T-cell (primary cell): ENCODE data around the gene EXOC6B. TPM values are rescaled to one million over a fixed set of nuclear protein-coding genes. Genes with fewer than 3 reads are reported as not detected.

ENCODE experiments used
- ATAC-seq, 4 experiments: fragments of 200-7000 bp in 3 of 4; fragments of 150-1000 bp in 1 of 4; cut with Tn5 transposase; replicated peaks in 1 of 4; 1 replicate in 3 of 4; 2 replicates in 1 of 4; pipeline ENCODE4 v1.10.0; 2021; ENCODE audit warnings: moderate library complexity in 3 of 4, mild to moderate bottlenecking in 2 of 4, moderate number of reproducible peaks in 1 of 4
- CTCF ChIA-PET, 2 donors: fragments of 300-600 bp; sonication (Branson Sonifier 250); formaldehyde crosslinking; loops; one replicate each; lab custom pipeline; 2022; ENCODE audit warnings: antibody characterized with exemption in 2 of 2; lab: Charles Lee
- POLR2A ChIA-PET, 2 donors: fragments of 300-600 bp; sonication (Branson Sonifier 250); formaldehyde crosslinking; loops; one replicate each; lab custom pipeline; 2022; ENCODE audit warnings: antibody characterized with exemption in 2 of 2; lab: Charles Lee
- DNase-seq, 35 experiments: peaks; one replicate each; pipeline versions ENCODE4 v3.0.0 to v3.0.0-alpha.2; 2013 to 2023
- H3K27ac ChIP-seq: one replicate; pipeline ENCODE4 v1.5.1; 2013; ENCODE audit warnings: low read length
- H3K27me3 ChIP-seq, 2 experiments: replicated peaks in 1 of 2; 1 replicate in 1 of 2; 2 replicates in 1 of 2; pipeline versions ENCODE4 v1.6.1 to v1.7.0; 2013; ENCODE audit warnings: low read length in 1 of 2, mixed read lengths in 1 of 2; ENCODE audit not compliant: control insufficient read depth in 2 of 2, insufficient read depth in 2 of 2; ENCODE audit errors: extremely low read depth in 1 of 2
- H3K36me3 ChIP-seq, 2 donors: 1 replicate in 1 of 2; 2 replicates in 1 of 2; pipeline versions ENCODE4 v1.6.1 to v1.7.0; 2013; ENCODE audit warnings: low read length in 1 of 2; ENCODE audit not compliant: control insufficient read depth in 2 of 2, insufficient read depth in 1 of 2; ENCODE audit errors: extremely low read depth in 1 of 2
- H3K4me1 ChIP-seq, 2 experiments: 1 replicate in 1 of 2; 2 replicates in 1 of 2; pipeline versions ENCODE4 v1.6.1 to v1.7.0; 2013; ENCODE audit warnings: low read length in 2 of 2, mixed read lengths in 1 of 2; ENCODE audit not compliant: insufficient read depth in 2 of 2, control insufficient read depth in 1 of 2; ENCODE audit errors: extremely low read depth in 1 of 2
- H3K4me3 ChIP-seq, 2 donors: 1 replicate in 1 of 2; 2 replicates in 1 of 2; pipeline versions ENCODE4 v1.5.1 to v1.7.0; 2013; ENCODE audit warnings: mild to moderate bottlenecking in 2 of 2, low read length in 1 of 2, moderate library complexity in 1 of 2; ENCODE audit not compliant: control insufficient read depth in 1 of 2; ENCODE audit errors: extremely low read depth in 1 of 2
- H3K9me3 ChIP-seq: 2 replicates; pipeline ENCODE4 v1.7.0; 2013
- H3K27ac Mint-ChIP-seq, 2 donors: one replicate each; pipeline ENCODE4 v1.8.0; 2020 to 2021; ENCODE audit warnings: mild to moderate bottlenecking in 2 of 2, mixed read lengths in 2 of 2
- H3K27me3 Mint-ChIP-seq, 2 donors: one replicate each; pipeline ENCODE4 v1.8.0; 2021 to 2022; ENCODE audit warnings: mixed read lengths in 2 of 2
- H3K36me3 Mint-ChIP-seq: one replicate; pipeline ENCODE4 v1.8.0; 2021; ENCODE audit warnings: mixed read lengths
- H3K4me1 Mint-ChIP-seq, 3 donors: one replicate each; pipeline ENCODE4 v1.8.0; 2020 to 2022; ENCODE audit warnings: mixed read lengths in 3 of 3, mild to moderate bottlenecking in 1 of 3
- H3K4me3 Mint-ChIP-seq, 3 donors: one replicate each; pipeline ENCODE4 v1.8.0; 2020 to 2022; ENCODE audit warnings: mild to moderate bottlenecking in 3 of 3, mixed read lengths in 3 of 3, moderate library complexity in 3 of 3
- H3K9me3 Mint-ChIP-seq, 3 donors: one replicate each; pipeline ENCODE4 v1.8.0; 2020 to 2022; ENCODE audit warnings: mixed read lengths in 3 of 3
- WGBS: methylation state at CpG from one replicate; pipeline ENCODE4 v1.1.5; 2013; ENCODE audit warnings: missing lambda C conversion rate; ENCODE audit not compliant: insufficient coverage; 5-methylcytosine and 5-hydroxymethylcytosine counted together
- total RNA-seq, 35 experiments: library from RNA in 6 of 35; stranded (reverse) in 6 of 35; fragments of 120-200 nt in 1 of 35; gene quantifications; one replicate each; pipeline versions ENCODE4 v1.2.1 to v1.2.4 and lab custom pipeline; 2013 to 2026

The EXOC6B gene
- total RNA-seq, 5 donors from 2014 or later (not counting 1 experiment from before 2014, with no cell fraction given): 13.3 to 18.9 (median 16.6) TPM

DNA sequence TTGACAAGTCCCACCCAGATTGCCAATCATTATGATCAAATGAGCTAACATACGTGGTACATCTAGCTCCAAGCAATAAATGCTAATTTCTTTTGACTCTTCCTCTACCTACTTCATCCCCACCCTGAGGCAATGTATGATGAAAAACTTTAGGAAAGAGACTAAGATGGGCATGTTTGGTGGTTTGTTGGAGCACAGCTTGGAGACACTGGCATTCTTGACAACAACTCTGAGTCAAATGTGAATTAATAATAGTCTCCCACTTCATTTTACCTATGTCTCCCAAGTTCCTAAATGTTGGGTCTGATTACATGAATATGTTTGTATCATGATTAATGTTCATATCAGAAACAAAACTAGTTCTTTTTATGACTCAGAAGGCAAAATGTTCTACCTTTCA is 36.6 kb downstream of the EXOC6B start:
- H3K27ac ChIP-seq: no peak overlapping the region
- no peaks in the 10 kb centered on the region for H3K27me3 ChIP-seq
- peaks cover under 1 to 8% (median 6%) of the 10 kb centered on the region in 3 donors for H3K4me1 Mint-ChIP-seq
- no peak overlapping the region for H3K4me3 Mint-ChIP-seq
- POLR2A ChIA-PET: no interaction called here
- no CpG with 5 or more reads among the region's 1 CpG for WGBS
- no peaks in the 10 kb centered on the region for H3K36me3 ChIP-seq
- H3K4me3 ChIP-seq: no peak overlapping the region
- no peak for DNase-seq
- no peaks in the 10 kb centered on the region for H3K27me3 Mint-ChIP-seq
- H3K36me3 Mint-ChIP-seq: peaks cover 24% of the 10 kb centered on the region
- CTCF ChIA-PET: interaction anchor here in 1 of 2 donors (0.6 kb wide), 1 partner anchor 539 kb away, joined by 4 read pairs; no protein-coding TSS in a partner anchor
- no peaks in the 10 kb centered on the region for H3K9me3 ChIP-seq
- no peaks in the 10 kb centered on the region for H3K4me1 ChIP-seq
- no peak overlapping the region for H3K27ac Mint-ChIP-seq
- no peak for ATAC-seq
- peaks cover 0 to 5% (median 0%) of the 10 kb centered on the region in 3 donors for H3K9me3 Mint-ChIP-seq

- POLR2A ChIA-PET: no interaction called here
- no peak overlapping the region for H3K4me3 ChIP-seq
- Mint-ChIP-seq H3K27me3 (no peaks in the 10 kb centered on the region), H3K9me3 (peaks cover 0 to 5% (median 0%) of the 10 kb centered on the region in 3 donors), H3K4me1 (peaks cover 0 to 5% (median 2%) of the 10 kb centered on the region in 3 donors), H3K4me3 (no peak overlapping the region), H3K27ac (no peak overlapping the region), H3K36me3 (peaks cover 29% of the 10 kb centered on the region)
- DNase-seq (no peak), ATAC-seq (no peak)
- H3K27ac ChIP-seq: no peak overlapping the region
- H3K9me3 ChIP-seq: no peaks in the 10 kb centered on the region
- H3K36me3 ChIP-seq: no peaks in the 10 kb centered on the region
- no CpG with 5 or more reads among the region's 1 CpG for whole genome bisulfite sequencing
- no peaks in the 10 kb centered on the region for H3K4me1 ChIP-seq
- CTCF ChIA-PET: interaction anchor here in 1 of 2 donors (0.6 kb wide), 1 partner anchor 66 kb away, joined by 3 read pairs; no protein-coding TSS in a partner anchor
- no peaks in the 10 kb centered on the region for H3K27me3 ChIP-seq
These were observed 37.1 kb downstream of the EXOC6B start for GRCh38 chr2:72788756-72789155.

- ATAC-seq: no peak
- H3K27ac ChIP-seq: no peak overlapping the region
- peaks cover 26% of the 10 kb centered on the region for H3K36me3 Mint-ChIP-seq
- H3K4me3 ChIP-seq: no peak overlapping the region
- no peaks in the 10 kb centered on the region for H3K9me3 ChIP-seq
- H3K9me3 Mint-ChIP-seq: no peaks in the 10 kb centered on the region
- no CpG with 5 or more reads among the region's 1 CpG for WGBS
- H3K27ac Mint-ChIP-seq: no peak overlapping the region
- no peaks in the 10 kb centered on the region for H3K4me1 ChIP-seq
- no peaks in the 10 kb centered on the region for H3K4me1 Mint-ChIP-seq
- no peaks in the 10 kb centered on the region for H3K27me3 Mint-ChIP-seq
- DNase-seq: no peak
- H3K27me3 ChIP-seq: no peaks in the 10 kb centered on the region
- H3K36me3 ChIP-seq: no peaks in the 10 kb centered on the region
- POLR2A ChIA-PET: no interaction called here
- CTCF ChIA-PET: no interaction called here
- no peak overlapping the region for H3K4me3 Mint-ChIP-seq
These were observed 40.3 kb downstream of the EXOC6B start for GRCh38 chr2:72785517-72785916.

DNA sequence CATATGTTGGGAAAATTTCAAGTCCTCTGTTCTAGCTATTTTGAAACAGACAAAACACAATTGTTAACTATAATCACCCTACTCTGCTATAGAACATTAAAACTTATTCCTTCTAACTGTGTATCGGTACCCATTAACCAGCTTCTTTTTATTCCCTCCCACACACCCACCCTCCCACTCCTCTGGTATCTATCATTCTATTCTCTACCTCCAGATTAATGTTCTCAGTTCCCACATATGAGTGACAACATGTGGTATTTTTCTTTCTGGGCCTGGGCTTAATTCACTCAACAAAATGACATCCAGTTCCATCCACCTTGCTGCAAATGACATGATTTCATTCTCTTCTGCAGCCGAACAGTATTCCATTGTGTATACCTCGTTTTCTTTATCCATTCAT is 43.3 kb downstream of the EXOC6B start:
- CTCF ChIA-PET: interaction anchor here in 1 of 2 donors (0.6 kb wide), 1 partner anchor 10 kb away, joined by 3 read pairs; no protein-coding TSS in a partner anchor
- Histone ChIP-seq H3K27me3 (no peaks in the 10 kb centered on the region), H3K9me3 (no peaks in the 10 kb centered on the region), H3K27ac (no peak overlapping the region), H3K4me3 (no peak overlapping the region), H3K36me3 (no peaks in the 10 kb centered on the region), H3K4me1 (no peaks in the 10 kb centered on the region)
- POLR2A ChIA-PET: interaction anchor here (0.6 to 0.7 kb wide), 2 partner anchors 9 to 358 kb away, joined by 6 to 8 read pairs; no protein-coding TSS in a partner anchor
- ATAC-seq (no peak), DNase-seq (no peak)
- Mint-ChIP-seq H3K4me3 (no peak overlapping the region), H3K27ac (no peak overlapping the region), H3K36me3 (peaks cover 27% of the 10 kb centered on the region), H3K9me3 (no peaks in the 10 kb centered on the region), H3K27me3 (no peaks in the 10 kb centered on the region), H3K4me1 (no peaks in the 10 kb centered on the region)
- no CpG with 5 or more reads among the region's 3 CpGs for WGBS

GRCh38 chr2:72781480-72781879 is 44.4 kb downstream of the EXOC6B start:
- ChIA-PET POLR2A (no interaction called here), CTCF (no interaction called here)
- DNase-seq: no peak
- Mint-ChIP-seq H3K4me1 (no peaks in the 10 kb centered on the region), H3K27me3 (no peaks in the 10 kb centered on the region), H3K36me3 (peaks cover 24% of the 10 kb centered on the region), H3K9me3 (no peaks in the 10 kb centered on the region), H3K4me3 (no peak overlapping the region), H3K27ac (no peak overlapping the region)
- Histone ChIP-seq H3K36me3 (no peaks in the 10 kb centered on the region), H3K9me3 (no peaks in the 10 kb centered on the region), H3K4me1 (no peaks in the 10 kb centered on the region), H3K27me3 (no peaks in the 10 kb centered on the region), H3K4me3 (no peak overlapping the region), H3K27ac (no peak overlapping the region)
- ATAC-seq: no peak
- WGBS: no CpG with 5 or more reads among the region's 5 CpGs

DNA sequence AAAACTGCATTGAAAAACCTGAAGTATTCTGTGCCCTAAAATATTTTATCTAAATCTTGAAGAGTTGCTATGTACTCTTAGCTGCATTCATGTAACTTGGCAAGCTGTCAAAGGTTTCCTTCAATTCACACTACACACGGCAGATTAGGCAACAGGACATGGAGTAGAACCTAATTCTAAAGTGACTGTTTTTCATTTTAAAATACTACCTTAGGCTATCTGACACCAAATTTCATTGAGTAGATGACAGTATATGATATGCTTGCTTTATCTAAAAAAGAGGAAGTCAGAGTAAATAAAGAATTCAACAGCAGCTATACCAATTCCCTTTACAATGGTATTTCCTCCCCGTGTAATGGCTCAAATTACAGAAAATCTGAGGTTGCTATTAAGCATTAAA is 45.4 kb downstream of the EXOC6B start:
- CTCF ChIA-PET: interaction anchor here (0.5 to 0.6 kb wide), 2 partner anchors 35 to 73 kb away, joined by 3 to 5 read pairs; no protein-coding TSS in a partner anchor
- POLR2A ChIA-PET: no interaction called here
- Histone ChIP-seq H3K9me3 (no peaks in the 10 kb centered on the region), H3K27me3 (no peaks in the 10 kb centered on the region), H3K36me3 (no peaks in the 10 kb centered on the region), H3K4me3 (no peak overlapping the region), H3K4me1 (no peaks in the 10 kb centered on the region), H3K27ac (no peak overlapping the region)
- peaks cover 20% of the 10 kb centered on the region for H3K36me3 Mint-ChIP-seq
- ATAC-seq (no peak), DNase-seq (no peak)
- H3K4me3 Mint-ChIP-seq: no peak overlapping the region
- no peaks in the 10 kb centered on the region for H3K9me3 Mint-ChIP-seq
- H3K27ac Mint-ChIP-seq: no peak overlapping the region
- no peaks in the 10 kb centered on the region for H3K27me3 Mint-ChIP-seq
- H3K4me1 Mint-ChIP-seq: no peaks in the 10 kb centered on the region
- WGBS: no CpG with 5 or more reads among the region's 2 CpGs
